GM12892 (cell line): ENCODE data around the gene TTLL5.

Experiments
- POLR2A ChIP-seq: IDR thresholded peaks from 2 replicates; pipeline ENCODE4 v1.6.1; 2011; ENCODE audit warnings: low read depth, low read length, control low read depth
- POLR2AphosphoS5 ChIP-seq: IDR thresholded peaks from 2 replicates; pipeline ENCODE4 v1.6.1; 2011; ENCODE audit warnings: low read depth, low read length, control low read depth
- TAF1 ChIP-seq: IDR thresholded peaks from 2 replicates; pipeline ENCODE4 v1.6.1; 2011; ENCODE audit warnings: low read depth, mild to moderate bottlenecking, control low read depth, low read length, borderline replicate concordance

- TF ChIP-seq TAF1 (no peak), POLR2AphosphoS5 (no peak), POLR2A (no peak)
These were observed 48.3 kb downstream of the TTLL5 start for GRCh38 chr14:75709207-75709812.
